ENCODE data around the gene LRRC23.
"Not testable (repeated sequence)": the region's sequence is repeated elsewhere in the genome, so short reads cannot be mapped to it uniquely, and the experiment has no call there.

The LRRC23 gene

GRCh38 chr12:6903722-6904121, 900 bp upstream of the LRRC23 start:
- DNase-seq, result no peak

- no peak for DNase-seq
Measured at GRCh38 chr12:6905414-6906040, 905 bp downstream of the LRRC23 start.

- not testable (repeated sequence) for DNase-seq
Measured at GRCh38 chr12:6908141-6908540, 3.5 kb downstream of the LRRC23 start.

GRCh38 chr12:6909421-6910145, 5.0 kb downstream of the LRRC23 start:
- DNase-seq, result no peak

- DNase-seq, result no peak
Measured at GRCh38 chr12:6912164-6912935, 7.7 kb downstream of the LRRC23 start.

- peak; percentile 83 for DNase-seq
Measured at GRCh38 chr12:6914246-6914946, 9.8 kb downstream of the LRRC23 start, which contains the start of gene ENO2. Gene ENO2, plus strand, starts transcription at chr12:6914580. Its CDS starts 1,253 bp downstream, at chr12:6915833.

GRCh38 chr12:6914947-6915788, 10.5 kb downstream of the LRRC23 start:
- DNase-seq, result no peak

- no peak for DNase-seq
Measured at GRCh38 chr12:6915789-6916285, 11.2 kb downstream of the LRRC23 start.

GRCh38 chr12:6916426-6917200, 12.0 kb downstream of the LRRC23 start:
- no peak for DNase-seq

- no peak for DNase-seq
Measured at GRCh38 chr12:6917491-6918231, 13.0 kb downstream of the LRRC23 start.

- no peak for DNase-seq
Measured at GRCh38 chr12:6919588-6919987, 15.0 kb downstream of the LRRC23 start.

- no peak for DNase-seq
Measured at GRCh38 chr12:6921539-6921938, 16.9 kb downstream of the LRRC23 start.

- no peak for DNase-seq
Measured at GRCh38 chr12:6921996-6922946, 17.6 kb downstream of the LRRC23 start.

- DNase-seq, result no peak
Measured at GRCh38 chr12:6923003-6923732, 18.5 kb downstream of the LRRC23 start.

GRCh38 chr12:6923851-6924250, 19.2 kb downstream of the LRRC23 start:
- no peak for DNase-seq

GRCh38 chr12:6925239-6925539, 20.6 kb downstream of the LRRC23 start:
- DNase-seq, result no peak

GRCh38 chr12:6925540-6926279, 21.1 kb downstream of the LRRC23 start:
- DNase-seq, result no peak

Data from activated gamma-delta T cell (primary cell).